ENCODE results near the gene CLPTM1L. TPM values are rescaled to one million over a fixed set of nuclear protein-coding genes. Genes with fewer than 3 reads are reported as not detected.
"Not testable (repeated sequence)": the region's sequence is repeated elsewhere in the genome, so short reads cannot be mapped to it uniquely, and the experiment has no call there.

CLPTM1L gene
- polyA plus RNA-seq, 1 experiment, result 85.5 TPM

- peaks cover 2% of the 10 kb centered on the region for H3K27me3 ChIP-seq (ENCODE audit: control insufficient read depth, insufficient read depth, low read length)
- ChIA-PET CTCF (no interaction called here), POLR2A (no interaction called here)
- peaks cover 83% of the 10 kb centered on the region for H3K9me3 ChIP-seq (ENCODE audit: control insufficient read depth, insufficient read depth, low read length)
- DNase-seq (ENCODE audit: low read depth, low spot score), result no peak
- no peak overlapping the region for H3K27ac ChIP-seq (ENCODE audit: low read depth, low read length)
- TF ChIP-seq, protein P1, sequence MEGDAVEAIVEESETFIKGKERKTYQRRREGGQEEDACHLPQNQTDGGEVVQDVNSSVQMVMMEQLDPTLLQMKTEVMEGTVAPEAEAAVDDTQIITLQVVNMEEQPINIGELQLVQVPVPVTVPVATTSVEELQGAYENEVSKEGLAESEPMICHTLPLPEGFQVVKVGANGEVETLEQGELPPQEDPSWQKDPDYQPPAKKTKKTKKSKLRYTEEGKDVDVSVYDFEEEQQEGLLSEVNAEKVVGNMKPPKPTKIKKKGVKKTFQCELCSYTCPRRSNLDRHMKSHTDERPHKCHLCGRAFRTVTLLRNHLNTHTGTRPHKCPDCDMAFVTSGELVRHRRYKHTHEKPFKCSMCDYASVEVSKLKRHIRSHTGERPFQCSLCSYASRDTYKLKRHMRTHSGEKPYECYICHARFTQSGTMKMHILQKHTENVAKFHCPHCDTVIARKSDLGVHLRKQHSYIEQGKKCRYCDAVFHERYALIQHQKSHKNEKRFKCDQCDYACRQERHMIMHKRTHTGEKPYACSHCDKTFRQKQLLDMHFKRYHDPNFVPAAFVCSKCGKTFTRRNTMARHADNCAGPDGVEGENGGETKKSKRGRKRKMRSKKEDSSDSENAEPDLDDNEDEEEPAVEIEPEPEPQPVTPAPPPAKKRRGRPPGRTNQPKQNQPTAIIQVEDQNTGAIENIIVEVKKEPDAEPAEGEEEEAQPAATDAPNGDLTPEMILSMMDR (IDR thresholded peaks at IDR 0.05; ENCODE audit: low read depth, low read length), result no peak
- H3K4me3 ChIP-seq (ENCODE audit: low read depth, low read length), result no peak overlapping the region
These were observed 66.0 kb downstream of the CLPTM1L start for GRCh38 chr5:1278656-1279442.

- Histone ChIP-seq H3K4me3 (ENCODE audit: low read depth, low read length) (no peak overlapping the region), H3K9me3 (ENCODE audit: control insufficient read depth, insufficient read depth, low read length) (peaks cover 83% of the 10 kb centered on the region), H3K27me3 (ENCODE audit: control insufficient read depth, insufficient read depth, low read length) (peaks cover 2% of the 10 kb centered on the region), H3K27ac (ENCODE audit: low read depth, low read length) (no peak overlapping the region)
- no peak for DNase-seq (ENCODE audit: low read depth, low spot score)
- POLR2A ChIA-PET, result no interaction called here
- CTCF ChIA-PET, result no interaction called here
- TF ChIP-seq, protein P1 (IDR thresholded peaks at IDR 0.05; ENCODE audit: low read depth, low read length), result no peak
These were observed 66.7 kb downstream of the CLPTM1L start for GRCh38 chr5:1278216-1278615.

DNA sequence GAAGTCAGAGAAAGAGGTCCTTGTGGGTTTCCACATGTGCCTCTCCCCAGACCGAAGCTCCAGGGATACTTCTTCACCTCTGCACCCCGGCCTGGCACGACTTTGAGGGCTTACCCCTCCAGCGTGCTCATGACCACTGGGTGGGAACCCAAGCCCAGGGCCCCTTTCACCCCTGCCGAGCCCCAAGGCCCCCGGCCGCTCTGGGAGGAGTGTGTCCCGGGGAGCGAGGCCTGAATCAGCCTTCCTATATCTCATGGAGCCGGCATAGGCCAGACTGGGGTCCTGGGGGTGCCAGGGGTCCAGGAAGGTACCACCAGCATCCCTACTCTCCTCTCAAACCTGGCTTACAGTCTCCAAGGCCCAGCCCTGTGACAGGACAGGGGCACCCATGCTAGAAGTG is 67.1 kb downstream of the CLPTM1L start:
- no peak for DNase-seq (ENCODE audit: low read depth, low spot score)
- ChIA-PET POLR2A (no interaction called here), CTCF (no interaction called here)
- Histone ChIP-seq H3K9me3 (ENCODE audit: control insufficient read depth, insufficient read depth, low read length) (peaks cover 84% of the 10 kb centered on the region), H3K27me3 (ENCODE audit: control insufficient read depth, insufficient read depth, low read length) (peaks cover 2% of the 10 kb centered on the region), H3K4me3 (ENCODE audit: low read depth, low read length) (no peak overlapping the region), H3K27ac (ENCODE audit: low read depth, low read length) (no peak overlapping the region)
- TF ChIP-seq, protein P1 (IDR thresholded peaks at IDR 0.05; ENCODE audit: low read depth, low read length), result no peak

- Histone ChIP-seq H3K27me3 (ENCODE audit: control insufficient read depth, insufficient read depth, low read length) (peaks cover 2% of the 10 kb centered on the region), H3K9me3 (ENCODE audit: control insufficient read depth, insufficient read depth, low read length) (peaks cover 81% of the 10 kb centered on the region), H3K27ac (ENCODE audit: low read depth, low read length) (no peak overlapping the region), H3K4me3 (ENCODE audit: low read depth, low read length) (no peak overlapping the region)
- CTCF ChIA-PET, result no interaction called here
- DNase-seq (ENCODE audit: low read depth, low spot score), result no peak
- POLR2A ChIA-PET, result no interaction called here
- TF ChIP-seq, protein P1 (IDR thresholded peaks at IDR 0.05; ENCODE audit: low read depth, low read length), result no peak
These were observed 67.6 kb downstream of the CLPTM1L start for GRCh38 chr5:1277331-1277730.

GRCh38 chr5:1276930-1277329 is 68.0 kb downstream of the CLPTM1L start:
- TF ChIP-seq, protein P1 (IDR thresholded peaks at IDR 0.05; ENCODE audit: low read depth, low read length), result no peak
- Histone ChIP-seq H3K9me3 (ENCODE audit: control insufficient read depth, insufficient read depth, low read length) (peaks cover 82% of the 10 kb centered on the region), H3K27me3 (ENCODE audit: control insufficient read depth, insufficient read depth, low read length) (peaks cover 2% of the 10 kb centered on the region), H3K4me3 (ENCODE audit: low read depth, low read length) (no peak overlapping the region), H3K27ac (ENCODE audit: low read depth, low read length) (no peak overlapping the region)
- CTCF ChIA-PET, result no interaction called here
- DNase-seq (ENCODE audit: low read depth, low spot score), result no peak
- POLR2A ChIA-PET, result no interaction called here

DNA sequence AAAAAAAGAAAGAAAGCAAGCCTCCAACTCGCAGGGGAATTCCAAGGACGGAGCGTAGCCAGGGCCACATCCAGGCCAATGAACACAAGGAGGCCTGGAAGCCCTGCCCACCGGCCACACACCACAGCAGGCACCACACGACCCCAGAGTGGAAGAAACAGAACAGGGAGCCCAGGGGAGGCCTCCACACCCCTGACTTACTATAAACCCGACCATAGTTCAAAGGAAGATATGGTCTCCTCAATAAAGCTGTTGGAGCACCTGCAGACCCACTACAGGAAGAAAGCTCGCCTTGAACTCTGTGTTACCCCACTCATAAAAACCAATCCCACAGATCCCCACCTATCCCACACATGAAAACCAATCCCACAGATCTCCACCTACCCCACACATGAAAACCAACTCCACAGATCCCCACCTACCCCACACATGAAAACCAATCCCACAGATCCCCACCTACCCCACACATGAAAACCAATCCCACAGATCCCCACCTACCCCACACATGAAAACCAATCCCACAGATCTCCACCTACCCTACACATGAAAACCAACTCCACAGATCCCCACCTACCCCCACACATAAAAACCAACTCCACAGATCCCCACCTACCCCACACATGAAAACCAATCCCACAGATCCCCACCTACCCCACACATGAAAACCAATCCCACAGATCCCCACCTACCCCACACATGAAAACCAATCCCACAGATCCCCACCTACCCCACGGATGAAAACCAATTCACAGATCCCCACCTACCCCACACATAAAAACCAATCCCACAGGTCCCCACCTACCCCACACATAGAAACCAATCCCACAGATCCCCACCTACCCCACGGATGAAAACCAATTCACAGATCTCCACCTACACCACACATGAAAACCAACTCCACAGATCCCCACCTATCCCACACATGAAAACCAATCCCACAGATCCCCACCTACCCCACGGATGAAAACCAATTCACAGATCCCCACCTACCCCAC is 69.2 kb downstream of the CLPTM1L start:
- H3K4me3 ChIP-seq (ENCODE audit: low read depth, low read length); CTCF ChIA-PET; POLR2A ChIA-PET; H3K27ac ChIP-seq (ENCODE audit: low read depth, low read length); H3K27me3 ChIP-seq (ENCODE audit: control insufficient read depth, insufficient read depth, low read length); DNase-seq (ENCODE audit: low read depth, low spot score): not testable (repeated sequence)
- H3K9me3 ChIP-seq (ENCODE audit: control insufficient read depth, insufficient read depth, low read length), result peaks cover 86% of the 10 kb centered on the region

Measured in AG04450 (cell line).